ENCODE results near the gene CCDC9B.

DNA sequence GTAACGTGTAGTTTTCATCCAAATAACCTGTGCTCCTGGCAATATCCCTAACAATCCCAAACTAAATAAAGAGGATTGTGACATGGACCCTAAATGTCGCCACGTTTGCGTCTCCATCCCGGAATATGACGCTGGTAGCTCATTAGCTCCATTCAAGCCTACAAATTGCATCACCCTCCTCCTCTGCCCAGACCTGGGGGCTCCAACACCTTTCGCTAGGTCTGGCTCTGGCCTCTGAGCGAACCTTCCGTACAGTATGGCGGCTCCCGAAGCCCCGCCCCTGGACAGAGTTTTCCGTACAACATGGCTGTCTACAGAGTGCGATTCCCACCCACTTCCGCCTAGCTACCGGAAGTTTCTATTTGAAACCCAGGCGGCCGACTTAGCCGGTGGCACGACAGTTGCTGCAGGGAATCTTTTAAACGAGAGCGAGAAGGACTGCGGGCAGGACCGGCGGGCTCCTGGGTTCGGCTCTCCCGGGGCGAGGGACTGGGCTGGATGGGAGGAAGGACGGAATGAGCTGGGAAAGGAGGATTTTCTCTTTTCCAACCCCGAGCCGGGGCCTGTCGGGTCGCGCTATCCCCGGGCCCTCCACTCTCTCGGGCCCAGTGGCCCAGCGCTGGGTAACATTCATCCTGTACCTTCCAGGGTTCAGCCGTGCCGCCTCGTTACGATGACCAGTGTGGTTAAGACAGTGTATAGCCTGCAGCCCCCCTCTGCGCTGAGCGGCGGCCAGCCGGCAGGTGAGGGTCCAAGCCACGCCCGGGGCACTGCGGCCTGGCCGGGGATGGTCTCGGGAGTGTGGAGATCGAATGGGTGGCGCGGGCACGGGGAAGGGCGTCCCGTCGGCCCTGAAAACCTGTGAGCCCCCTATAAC, 42.1 kb upstream of the CCDC9B start, which contains the start of gene KNSTRN:
- TF ChIP-seq, protein P1, sequence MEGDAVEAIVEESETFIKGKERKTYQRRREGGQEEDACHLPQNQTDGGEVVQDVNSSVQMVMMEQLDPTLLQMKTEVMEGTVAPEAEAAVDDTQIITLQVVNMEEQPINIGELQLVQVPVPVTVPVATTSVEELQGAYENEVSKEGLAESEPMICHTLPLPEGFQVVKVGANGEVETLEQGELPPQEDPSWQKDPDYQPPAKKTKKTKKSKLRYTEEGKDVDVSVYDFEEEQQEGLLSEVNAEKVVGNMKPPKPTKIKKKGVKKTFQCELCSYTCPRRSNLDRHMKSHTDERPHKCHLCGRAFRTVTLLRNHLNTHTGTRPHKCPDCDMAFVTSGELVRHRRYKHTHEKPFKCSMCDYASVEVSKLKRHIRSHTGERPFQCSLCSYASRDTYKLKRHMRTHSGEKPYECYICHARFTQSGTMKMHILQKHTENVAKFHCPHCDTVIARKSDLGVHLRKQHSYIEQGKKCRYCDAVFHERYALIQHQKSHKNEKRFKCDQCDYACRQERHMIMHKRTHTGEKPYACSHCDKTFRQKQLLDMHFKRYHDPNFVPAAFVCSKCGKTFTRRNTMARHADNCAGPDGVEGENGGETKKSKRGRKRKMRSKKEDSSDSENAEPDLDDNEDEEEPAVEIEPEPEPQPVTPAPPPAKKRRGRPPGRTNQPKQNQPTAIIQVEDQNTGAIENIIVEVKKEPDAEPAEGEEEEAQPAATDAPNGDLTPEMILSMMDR (IDR thresholded peaks at IDR 0.05; ENCODE audit: low read length) = no peak
- TF ChIP-seq EZH2 (optimal IDR thresholded peaks at IDR 0.05; ENCODE audit: low read depth, low read length) (no peak), EZH2phosphoT487 (IDR thresholded peaks at IDR 0.05; ENCODE audit: low read length) (no peak)
